ENCODE measurements around the gene BMP8A. TPM values are rescaled to one million over a fixed set of nuclear protein-coding genes. Genes with fewer than 3 reads are reported as not detected.
"Not testable (repeated sequence)": the region's sequence is repeated elsewhere in the genome, so short reads cannot be mapped to it uniquely, and the experiment has no call there.

Gene BMP8A
- total and polyA plus RNA-seq, 8 donors: not detected

GRCh38 chr1:39469150-39469549 is 22.3 kb upstream of the BMP8A start:
- Histone ChIP-seq H3K4me3 (no peak overlapping the region), H3K4me1 (peaks cover 0 to 13% (median 3%) of the 10 kb centered on the region in 4 donors), H3K9me3 (no peaks in the 10 kb centered on the region), H3K27me3 (no peaks in the 10 kb centered on the region), H3K27ac (no peak overlapping the region), H3K36me3 (peaks cover 46 to 100% (median 98%) of the 10 kb centered on the region in 4 donors)
- intact Hi-C loops (cut with DNase I; ENCODE audit: low total_unique reads): no loop called here
- TF ChIP-seq POLR2AphosphoS5 (IDR thresholded peaks at IDR 0.05) (no peak), CTCF (IDR thresholded peaks at IDR 0.05) (no peak)
- DNase-seq: no peak
- 77 to 92% (median 83%) methylated on average over 3 of the region's 3 CpGs for WGBS, 5 donors

- intact Hi-C loops (cut with DNase I; ENCODE audit: low total_unique reads): no loop called here
- no peaks in the 10 kb centered on the region for H3K9me3 ChIP-seq
- no peak for DNase-seq
- no peak for TF ChIP-seq CTCF (IDR thresholded peaks at IDR 0.05)
- H3K27ac ChIP-seq: no peak overlapping the region
- no peak overlapping the region for H3K4me3 ChIP-seq
- no peaks in the 10 kb centered on the region for H3K27me3 ChIP-seq
- peaks cover 0 to 15% (median 3%) of the 10 kb centered on the region in 4 donors for H3K4me1 ChIP-seq
- peaks cover 47 to 100% (median 98%) of the 10 kb centered on the region in 4 donors for H3K36me3 ChIP-seq
Observed at GRCh38 chr1:39470040-39470439, 21.4 kb upstream of the BMP8A start.

- Histone ChIP-seq H3K36me3 (peaks cover 39 to 97% (median 93%) of the 10 kb centered on the region in 4 donors), H3K27ac (no peak overlapping the region), H3K4me1 (peaks cover 0 to 15% (median 0%) of the 10 kb centered on the region in 4 donors), H3K4me3 (no peak overlapping the region), H3K27me3 (no peaks in the 10 kb centered on the region), H3K9me3 (no peaks in the 10 kb centered on the region)
- DNase-seq: no peak
- intact Hi-C loops (cut with DNase I; ENCODE audit: low total_unique reads): no loop called here
- WGBS, 5 donors: 88 to 95% (median 92%) methylated on average over 7 of the region's 7 CpGs
- TF ChIP-seq POLR2A (IDR thresholded peaks at IDR 0.05): no peak
Observed at GRCh38 chr1:39472826-39473225, 18.6 kb upstream of the BMP8A start.

- H3K9me3 ChIP-seq: no peaks in the 10 kb centered on the region
- H3K4me3 ChIP-seq: no peak overlapping the region
- peaks cover 0 to 19% (median 0%) of the 10 kb centered on the region in 4 donors for H3K4me1 ChIP-seq
- 93 to 100% (median 99%) methylated on average over 4 of the region's 4 CpGs for WGBS, 5 donors
- H3K27me3 ChIP-seq: no peaks in the 10 kb centered on the region
- peaks cover 36 to 97% (median 92%) of the 10 kb centered on the region in 4 donors for H3K36me3 ChIP-seq
- DNase-seq: no peak
- intact Hi-C loops (cut with DNase I; ENCODE audit: low total_unique reads): no loop called here
- no peak overlapping the region for H3K27ac ChIP-seq
- TF ChIP-seq POLR2AphosphoS5 (IDR thresholded peaks at IDR 0.05) (no peak), POLR2A (IDR thresholded peaks at IDR 0.05) (no peak), CTCF (IDR thresholded peaks at IDR 0.05) (no peak), EP300 (IDR thresholded peaks at IDR 0.05) (no peak)
Observed at GRCh38 chr1:39473324-39473723, 18.1 kb upstream of the BMP8A start.

GRCh38 chr1:39474810-39475209 is 16.6 kb upstream of the BMP8A start:
- DNase-seq: no peak
- H3K4me1 ChIP-seq: peaks cover 0 to 23% (median 0%) of the 10 kb centered on the region in 4 donors
- intact Hi-C loops (cut with DNase I; ENCODE audit: low total_unique reads): no loop called here
- TF ChIP-seq POLR2A (IDR thresholded peaks at IDR 0.05) (no peak), EP300 (IDR thresholded peaks at IDR 0.05) (no peak), POLR2AphosphoS5 (IDR thresholded peaks at IDR 0.05) (no peak), CTCF (IDR thresholded peaks at IDR 0.05) (no peak)
- H3K36me3 ChIP-seq: peaks cover 26 to 97% (median 91%) of the 10 kb centered on the region in 4 donors
- no peaks in the 10 kb centered on the region for H3K9me3 ChIP-seq
- no peak overlapping the region for H3K4me3 ChIP-seq
- WGBS, 5 donors: 61 to 82% (median 70%) methylated on average over 4 of the region's 4 CpGs
- no peaks in the 10 kb centered on the region for H3K27me3 ChIP-seq
- H3K27ac ChIP-seq: no peak overlapping the region

- H3K4me3 ChIP-seq; H3K27me3 ChIP-seq; DNase-seq; intact Hi-C loops (cut with DNase I; ENCODE audit: low total_unique reads); H3K27ac ChIP-seq; H3K9me3 ChIP-seq: not testable (repeated sequence)
- Histone ChIP-seq H3K36me3 (peaks cover 26 to 97% (median 91%) of the 10 kb centered on the region in 4 donors), H3K4me1 (peaks cover 0 to 21% (median 0%) of the 10 kb centered on the region in 4 donors)
- 37 to 63% (median 50%) methylated on average over 1 of the region's 1 CpG for WGBS, 5 donors
Observed at GRCh38 chr1:39475551-39475950, 15.9 kb upstream of the BMP8A start.
